Testis (tissue), 3 donors: ENCODE measurements around the gene NOTO. TPM values are rescaled to one million over a fixed set of nuclear protein-coding genes. Genes with fewer than 3 reads are reported as not detected.

Experiments
- DNase-seq: peaks from one replicate; pipeline ENCODE4 v3.0.0-alpha.2; 2019
- H3K27ac ChIP-seq, 2 donors: fragments of 200-600 bp; sonication (generic); one replicate each; pipeline ENCODE4 v1.5.1; 2019
- H3K27me3 ChIP-seq: fragments of 200-600 bp; sonication (generic); one replicate; pipeline ENCODE4 v1.5.1; 2019
- H3K36me3 ChIP-seq: fragments of 200-600 bp; sonication (generic); one replicate; pipeline ENCODE4 v1.5.1; 2017; ENCODE audit warnings: low read depth; ENCODE audit errors: missing control alignments
- H3K4me1 ChIP-seq: fragments of 200-600 bp; sonication (generic); one replicate; pipeline ENCODE4 v1.5.1; 2019
- H3K4me3 ChIP-seq, 2 donors: fragments of 200-600 bp; sonication (generic); one replicate each; pipeline ENCODE4 v1.5.1; 2017 to 2019
- H3K9me3 ChIP-seq: fragments of 200-600 bp; sonication (generic); one replicate; pipeline ENCODE4 v1.5.1; 2017
- CTCF ChIP-seq, 3 experiments: fragments of 450-650 bp in 2 of 3; fragments of 200-600 bp in 1 of 3; sonication (generic) in 1 of 3; IDR thresholded peaks; one replicate each; pipeline ENCODE4 v1.5.1; 2016 to 2019; ENCODE audit warnings: antibody characterized with exemption in 3 of 3, mild to moderate bottlenecking in 2 of 3, moderate library complexity in 1 of 3
- POLR2A ChIP-seq: fragments of 450-650 bp; IDR thresholded peaks from one replicate; pipeline ENCODE4 v1.6.1; 2017; ENCODE audit warnings: antibody characterized with exemption, mild to moderate bottlenecking, moderate library complexity
- WGBS, 2 donors: methylation state at CpG; one replicate each; pipeline ENCODE4 v1.1.5; 2018; 5-methylcytosine and 5-hydroxymethylcytosine counted together
- intact Hi-C: fragments of 100-400 bp; cut with DNase I; formaldehyde crosslinking; loops from one replicate; pipeline ENCODE4 v1.15.1; 2023; ENCODE audit warnings: low total_unique reads
- polyA plus RNA-seq: library from polyadenylated mRNA; stranded (reverse); fragments of 350-450 nt; fragmentation: Illumina TruSeq; extraction: RNeasy Lipid Tissue Mini Kit (QIAGEN cat#74804); gene quantifications from one replicate; pipeline ENCODE4 v1.2.3, GENCODE V29; 2014; ENCODE audit warnings: low read depth, low replicate concordance; ENCODE audit not compliant: insufficient read depth
- total RNA-seq, 2 donors: library from RNA; depleted of rRNA; stranded (reverse); fragments of >200 nt; gene quantifications; one replicate each; pipeline ENCODE4 v1.2.3, GENCODE V29; 2016

Gene NOTO
- total and polyA plus RNA-seq, 3 donors from 2014 or later = 0.37 to 0.63 TPM; not detected in 1

- peak; percentile 93 for DNase-seq
- peaks cover 21% of the 10 kb centered on the region for H3K4me1 ChIP-seq
- TF ChIP-seq CTCF (IDR thresholded peaks at IDR 0.05) = no peak
- TF ChIP-seq POLR2A = no peak
- no peaks in the 10 kb centered on the region for H3K9me3 ChIP-seq
- H3K27ac ChIP-seq = no peak overlapping the region
- WGBS, 2 donors = 0 to 1% methylated on average over 15 to 36 of the region's 59 CpGs
- peak overlapping the region; percentile 19 to 67 for H3K4me3 ChIP-seq
- intact Hi-C loops = no loop called here
- no peaks in the 10 kb centered on the region for H3K36me3 ChIP-seq
- H3K27me3 ChIP-seq = no peaks in the 10 kb centered on the region
These were observed 26.6 kb upstream of the NOTO start for GRCh38 chr2:73175663-73176204.

GRCh38 chr2:73176205-73176880 is 26.0 kb upstream of the NOTO start:
- no peak for DNase-seq
- 2 to 4% methylated on average over 28 to 31 of the region's 31 CpGs for WGBS, 2 donors
- peak overlapping the region in 1 of 2 donors; percentile 60 for H3K27ac ChIP-seq

GRCh38 chr2:73176881-73177644 is 25.3 kb upstream of the NOTO start:
- H3K36me3 ChIP-seq = no peaks in the 10 kb centered on the region
- H3K4me3 ChIP-seq = peak overlapping the region; percentile 54 to 67
- 1 to 2% methylated on average over 53 to 56 of the region's 56 CpGs for WGBS, 2 donors
- peaks cover 21% of the 10 kb centered on the region for H3K4me1 ChIP-seq
- H3K9me3 ChIP-seq = no peaks in the 10 kb centered on the region
- intact Hi-C loops = no loop called here
- peak; percentile 95 for DNase-seq
- no peaks in the 10 kb centered on the region for H3K27me3 ChIP-seq
- TF ChIP-seq CTCF (IDR thresholded peaks at IDR 0.05) = peak; percentile 96
- TF ChIP-seq POLR2A = no peak
- H3K27ac ChIP-seq = peak overlapping the region in 1 of 2 donors; percentile 60

More at GRCh38 chr2:73176205-73176880, 26.0 kb upstream of the NOTO start:
- H3K36me3 ChIP-seq = no peaks in the 10 kb centered on the region
- intact Hi-C loops = no loop called here
- H3K9me3 ChIP-seq = no peaks in the 10 kb centered on the region
- TF ChIP-seq POLR2A (no peak), CTCF (IDR thresholded peaks at IDR 0.05) (no peak)
- peak overlapping the region; percentile 19 to 67 for H3K4me3 ChIP-seq
- no peaks in the 10 kb centered on the region for H3K27me3 ChIP-seq
- H3K4me1 ChIP-seq = peaks cover 21% of the 10 kb centered on the region

- WGBS, 2 donors = 2 to 4% methylated on average over 11 to 12 of the region's 12 CpGs
- Histone ChIP-seq H3K27ac (no peak overlapping the region), H3K27me3 (no peaks in the 10 kb centered on the region), H3K4me3 (peak overlapping the region; percentile 54 to 67), H3K9me3 (no peaks in the 10 kb centered on the region), H3K36me3 (no peaks in the 10 kb centered on the region), H3K4me1 (peaks cover 21% of the 10 kb centered on the region)
- TF ChIP-seq CTCF (IDR thresholded peaks at IDR 0.05) (no peak), POLR2A (no peak)
- intact Hi-C loops = no loop called here
- DNase-seq = no peak
These were observed 24.6 kb upstream of the NOTO start for GRCh38 chr2:73177645-73178255.
